GM23338 (cell line): ENCODE data around the gene BHLHE23.

ENCODE experiments used
- CREB1 ChIP-seq: fragments of 250-450 bp; sonication (Bioruptor Pico); IDR thresholded peaks from 2 replicates; pipeline ENCODE4 v1.5.0; 2020; ENCODE audit warnings: low read depth, mild to moderate bottlenecking, moderate library complexity
- ETS1 ChIP-seq: IDR thresholded peaks from 2 replicates; pipeline ENCODE4 v1.6.1; 2016; ENCODE audit warnings: antibody characterized with exemption
- EZH2 ChIP-seq: fragments of 200-600 bp; sonication (generic); IDR thresholded peaks from one replicate; pipeline ENCODE4 v1.8.0; 2017; ENCODE audit warnings: antibody characterized with exemption, mild to moderate bottlenecking, low read depth; ENCODE audit not compliant: unreplicated experiment
- EZH2phosphoT487 ChIP-seq: fragments of 200-600 bp; sonication (generic); IDR thresholded peaks from one replicate; pipeline ENCODE4 v1.8.1; 2018; ENCODE audit warnings: antibody characterized with exemption; ENCODE audit not compliant: unreplicated experiment
- JUNB ChIP-seq: IDR thresholded peaks from one replicate; pipeline ENCODE4 v1.6.1; 2016; ENCODE audit warnings: antibody characterized with exemption; ENCODE audit not compliant: unreplicated experiment
- POLR2AphosphoS5 ChIP-seq: IDR thresholded peaks from 2 replicates; pipeline ENCODE4 v1.6.1; 2016; ENCODE audit warnings: antibody characterized with exemption, low read depth
- REST ChIP-seq: IDR thresholded peaks from one replicate; pipeline ENCODE4 v1.6.1; 2018; ENCODE audit warnings: antibody characterized with exemption; ENCODE audit not compliant: unreplicated experiment
- ZNF114 ChIP-seq: fragments of 250-450 bp; sonication (Bioruptor Pico); IDR thresholded peaks from 2 replicates; pipeline ENCODE4 v1.5.0; 2020; ENCODE audit warnings: mild to moderate bottlenecking, moderate library complexity
- ZNF331 ChIP-seq: fragments of 250-450 bp; sonication (Bioruptor Pico); IDR thresholded peaks from 2 replicates; pipeline ENCODE4 v1.5.0; 2020; ENCODE audit warnings: low read depth, mild to moderate bottlenecking, moderate library complexity
- TF ChIP-seq, protein P1 (sequence below), 2 experiments: fragments of 200-600 bp in 1 of 2; sonication (generic) in 1 of 2; conservative IDR thresholded peaks; 2 replicates each; pipeline versions ENCODE4 v1.5.1 to v1.6.1; 2016 to 2017; ENCODE audit warnings: antibody characterized with exemption in 2 of 2, low read depth in 2 of 2, mild to moderate bottlenecking in 2 of 2, moderate library complexity in 1 of 2

GRCh38 chr20:62969179-62969760 lies 37.5 kb downstream of the BHLHE23 start:
- TF ChIP-seq, protein P1, sequence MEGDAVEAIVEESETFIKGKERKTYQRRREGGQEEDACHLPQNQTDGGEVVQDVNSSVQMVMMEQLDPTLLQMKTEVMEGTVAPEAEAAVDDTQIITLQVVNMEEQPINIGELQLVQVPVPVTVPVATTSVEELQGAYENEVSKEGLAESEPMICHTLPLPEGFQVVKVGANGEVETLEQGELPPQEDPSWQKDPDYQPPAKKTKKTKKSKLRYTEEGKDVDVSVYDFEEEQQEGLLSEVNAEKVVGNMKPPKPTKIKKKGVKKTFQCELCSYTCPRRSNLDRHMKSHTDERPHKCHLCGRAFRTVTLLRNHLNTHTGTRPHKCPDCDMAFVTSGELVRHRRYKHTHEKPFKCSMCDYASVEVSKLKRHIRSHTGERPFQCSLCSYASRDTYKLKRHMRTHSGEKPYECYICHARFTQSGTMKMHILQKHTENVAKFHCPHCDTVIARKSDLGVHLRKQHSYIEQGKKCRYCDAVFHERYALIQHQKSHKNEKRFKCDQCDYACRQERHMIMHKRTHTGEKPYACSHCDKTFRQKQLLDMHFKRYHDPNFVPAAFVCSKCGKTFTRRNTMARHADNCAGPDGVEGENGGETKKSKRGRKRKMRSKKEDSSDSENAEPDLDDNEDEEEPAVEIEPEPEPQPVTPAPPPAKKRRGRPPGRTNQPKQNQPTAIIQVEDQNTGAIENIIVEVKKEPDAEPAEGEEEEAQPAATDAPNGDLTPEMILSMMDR (conservative IDR thresholded peaks at IDR 0.05; ENCODE audit: low read depth in 2 of 2) = no peak
- TF ChIP-seq EZH2 (no peak), ETS1 (no peak), POLR2AphosphoS5 (no peak), EZH2phosphoT487 (no peak), JUNB (no peak), REST (no peak), CREB1 (CRISPR knock-in tag) (no peak), ZNF114 (CRISPR knock-in tag) (no peak), ZNF331 (no peak)
